Measurements from ENCODE around the gene GRXCR1.

GRXCR1 gene

DNA sequence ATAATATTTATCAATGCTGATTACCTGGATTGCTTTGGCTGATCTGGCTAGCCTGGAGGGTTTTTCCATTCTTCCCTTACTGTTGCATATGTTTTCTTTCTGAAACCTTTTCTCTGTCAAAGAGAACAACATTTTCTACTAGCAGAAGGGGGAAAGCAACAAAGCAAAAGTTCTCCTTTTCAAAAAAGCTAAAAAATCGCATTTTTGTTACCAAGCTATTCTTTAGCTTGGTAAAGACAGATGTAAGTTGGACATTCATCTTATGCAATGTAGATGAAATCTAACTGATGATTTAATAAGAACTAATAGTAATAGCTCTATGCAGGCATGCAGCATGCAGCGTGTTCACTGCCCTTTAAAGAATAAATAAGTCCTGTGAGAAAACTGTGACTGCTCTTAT is at the start of gene GRXCR1:
Gene GRXCR1 (plus strand): TSS at position 301 of the 400 bp plus-strand sequence. CDS start 554 bp downstream, outside the sequence.
- no peak for DNase-seq

DNA sequence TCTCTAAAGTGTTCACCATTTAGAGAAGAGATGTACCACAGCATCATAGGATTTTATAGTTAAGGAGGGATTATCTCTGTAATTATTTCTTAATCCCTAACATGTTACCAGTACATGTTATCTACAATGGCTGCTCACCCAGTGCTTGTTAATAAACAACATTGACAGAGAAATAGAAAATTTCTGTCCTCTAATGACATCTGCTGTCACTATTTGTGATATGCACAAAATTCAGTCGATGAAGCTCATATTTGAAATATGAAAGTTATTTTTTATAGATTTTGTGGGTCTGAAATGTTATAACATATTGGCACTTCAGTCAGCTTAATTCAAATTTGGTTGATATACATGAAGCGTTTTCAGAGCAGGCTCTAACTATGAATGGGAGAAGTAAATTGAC is 48.8 kb upstream of the GRXCR1 start:
- no peak for DNase-seq

DNA sequence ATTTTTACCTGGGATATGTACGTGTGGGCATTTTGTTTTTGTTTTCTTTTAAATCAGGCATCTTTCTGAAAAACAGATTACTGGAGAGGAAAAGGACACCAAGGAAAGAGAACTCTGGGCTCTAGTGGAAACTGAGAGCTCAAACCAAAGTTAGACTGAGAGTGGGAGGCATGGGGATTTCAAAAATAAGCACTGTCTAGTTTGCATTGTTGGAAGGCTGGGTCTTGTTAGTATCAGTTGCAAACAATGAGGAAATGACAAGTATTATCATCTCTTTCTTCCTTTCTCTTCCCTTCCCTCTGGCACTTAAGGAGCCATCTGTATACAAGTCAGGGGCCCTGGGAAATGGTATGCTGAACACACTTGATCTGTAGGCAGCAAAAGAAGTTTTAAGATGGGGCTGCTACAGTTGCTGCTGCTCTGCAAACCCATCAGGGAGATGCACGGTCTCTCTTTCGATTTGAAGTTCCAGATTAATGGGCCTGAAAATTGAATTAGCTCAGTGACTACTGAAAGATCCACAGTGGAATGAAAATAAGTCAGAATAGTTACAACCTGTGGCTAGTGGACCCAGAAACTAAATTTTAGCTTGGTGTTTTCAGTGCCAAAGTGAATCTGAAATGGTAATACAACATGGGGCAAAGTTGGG is 48.0 kb upstream of the GRXCR1 start:
- no peak for DNase-seq

DNA sequence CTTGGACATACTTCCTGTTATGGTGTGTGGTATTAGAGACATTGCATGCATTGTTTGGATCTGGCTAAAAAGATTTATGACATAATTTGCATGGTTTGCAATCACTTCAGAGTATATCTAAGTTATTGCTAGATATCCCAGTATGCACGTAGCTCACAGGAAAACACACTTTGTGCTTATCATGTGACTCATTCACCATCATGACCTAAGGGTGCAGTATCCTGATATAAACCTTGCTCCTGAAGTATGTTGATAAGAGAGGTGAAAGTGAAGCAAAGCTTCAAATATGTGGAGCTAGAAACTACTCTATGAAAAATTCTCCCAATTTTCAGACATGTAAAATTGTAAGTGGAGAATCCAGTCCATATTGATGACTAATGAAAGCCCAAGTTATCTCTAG is 46.9 kb upstream of the GRXCR1 start:
- DNase-seq: no peak

DNA sequence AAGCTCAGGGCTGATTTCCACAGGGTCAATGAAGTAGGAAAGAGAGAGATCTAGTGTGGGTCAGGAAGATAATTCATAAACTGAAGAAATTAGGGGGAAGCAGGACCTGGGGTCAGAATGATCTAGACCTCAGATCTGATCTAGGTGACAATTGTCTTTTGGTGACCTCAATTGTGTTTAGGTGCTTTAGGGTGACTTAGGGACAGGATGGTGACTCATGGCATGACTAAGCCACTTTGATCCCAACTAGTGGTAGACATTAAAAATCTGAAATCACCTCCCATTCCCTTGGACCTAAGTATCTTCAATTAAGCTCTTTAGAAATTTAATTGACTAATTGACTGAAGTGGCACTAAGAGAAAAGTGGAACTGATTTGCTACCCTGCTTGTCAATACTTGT is 36.7 kb upstream of the GRXCR1 start:
- DNase-seq: no peak

DNA sequence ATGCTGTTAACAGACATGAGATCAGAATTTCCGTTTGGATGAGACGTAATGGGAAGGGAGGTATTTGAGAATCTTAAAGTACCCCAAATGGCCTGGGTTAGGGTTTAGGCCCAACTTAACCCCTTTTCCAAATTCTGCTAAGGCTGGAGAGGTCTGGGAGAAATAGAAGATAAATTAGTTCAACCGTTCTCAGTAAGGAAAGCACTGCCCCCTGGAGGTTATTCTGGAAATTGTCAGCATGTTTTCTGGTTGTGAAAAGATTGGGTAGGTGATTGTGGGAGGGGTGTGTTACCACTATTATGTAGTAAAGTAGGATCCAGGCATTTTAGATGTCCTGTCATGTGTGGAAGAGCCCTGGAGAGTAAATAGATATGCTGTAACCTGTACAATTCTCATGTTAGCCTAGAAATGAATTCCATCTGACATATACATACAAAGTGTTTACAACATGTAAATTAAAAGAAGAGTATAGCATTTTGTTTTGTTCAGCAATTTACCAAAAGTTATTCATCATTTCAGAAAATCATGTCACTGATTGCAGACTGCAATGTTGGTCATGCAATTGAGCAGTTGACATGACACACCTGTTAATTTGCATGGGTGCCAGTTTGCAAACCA is 26.8 kb upstream of the GRXCR1 start:
- DNase-seq: peak; percentile 49

DNA sequence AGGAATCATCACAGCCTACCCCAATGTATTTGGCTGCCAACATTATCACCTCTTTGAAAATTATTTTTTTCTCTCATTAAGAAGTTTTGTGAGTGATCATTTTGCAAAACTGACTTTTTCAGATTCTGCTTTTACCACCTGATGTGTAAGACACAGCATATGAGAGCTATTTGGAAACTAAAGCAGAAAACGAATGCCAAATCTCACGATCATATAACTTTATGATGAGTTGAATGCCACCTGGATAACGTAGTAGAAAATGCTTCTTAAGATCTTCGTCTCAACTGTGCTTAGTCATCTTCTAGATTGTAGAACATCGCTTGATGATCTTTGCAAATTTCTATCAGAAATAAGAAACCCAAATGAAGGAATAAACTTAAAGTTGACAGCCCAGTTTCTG is 21.3 kb upstream of the GRXCR1 start:
- DNase-seq: no peak

DNA sequence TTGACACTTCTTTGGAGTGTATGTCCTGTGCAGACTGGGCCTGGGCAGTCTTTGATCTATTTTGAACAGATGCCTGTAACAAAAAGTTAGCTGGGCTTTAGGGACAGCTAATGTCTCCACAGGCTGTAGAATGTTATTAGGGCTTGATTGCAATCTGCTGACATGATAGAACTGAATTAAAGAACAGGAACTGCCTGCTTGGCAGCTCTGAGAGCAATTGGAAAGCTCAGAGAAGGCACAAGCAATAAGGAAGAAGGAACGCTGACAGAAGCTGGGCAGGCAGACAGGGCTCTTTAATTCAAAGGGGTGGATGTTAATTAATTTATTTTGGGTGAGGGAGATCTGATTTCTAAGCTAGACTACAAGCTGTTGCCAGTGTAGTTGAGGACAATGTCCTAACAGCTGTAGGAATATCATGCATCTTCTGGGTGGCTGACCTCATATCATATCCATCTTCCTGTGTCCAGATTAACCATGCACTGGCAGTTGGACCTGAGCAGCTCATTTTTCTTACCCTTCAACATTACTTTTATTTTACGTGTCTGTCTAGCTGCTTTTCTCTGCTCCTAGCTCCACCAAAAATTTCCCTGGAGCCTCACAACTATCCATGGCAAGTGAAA is 20.7 kb upstream of the GRXCR1 start:
- no peak for DNase-seq

DNA sequence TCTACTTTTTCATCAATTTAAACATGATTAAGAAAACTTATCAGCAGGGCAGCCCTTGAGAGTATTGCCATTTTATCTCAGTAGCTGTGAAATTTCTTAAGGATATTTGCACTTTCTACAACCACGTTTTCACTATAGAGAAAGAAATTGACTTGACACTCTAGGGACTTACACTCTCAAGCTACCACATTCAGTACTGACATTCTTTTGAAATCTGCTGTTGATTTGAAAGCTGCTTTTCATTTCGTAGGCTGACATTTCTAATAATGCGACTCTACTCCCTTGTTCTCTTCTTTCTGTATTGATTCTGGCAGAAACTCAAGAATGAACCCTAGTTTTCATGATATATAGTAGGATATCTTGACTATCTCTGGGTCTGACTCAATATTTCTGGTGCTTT is 13.7 kb upstream of the GRXCR1 start:
- DNase-seq: no peak

DNA sequence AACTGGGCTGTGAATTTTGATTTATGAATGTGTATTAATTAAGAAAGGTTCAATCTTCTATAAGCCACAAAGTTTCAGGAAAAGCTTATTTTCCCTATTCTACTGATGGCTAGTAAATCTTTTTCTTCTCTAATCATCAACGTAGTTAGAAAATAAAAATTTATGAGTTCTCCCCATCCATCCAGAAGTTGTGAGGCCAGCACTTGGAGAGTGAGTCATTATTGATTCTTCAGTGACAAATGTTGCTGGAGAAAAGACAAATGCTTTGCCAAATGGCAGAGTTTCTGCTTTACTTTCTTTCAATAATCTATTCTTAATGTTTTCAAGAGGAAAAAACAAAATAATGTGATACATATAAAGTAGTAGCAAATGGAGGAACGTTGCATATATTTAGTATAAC is 11.3 kb upstream of the GRXCR1 start:
- DNase-seq: no peak

DNA sequence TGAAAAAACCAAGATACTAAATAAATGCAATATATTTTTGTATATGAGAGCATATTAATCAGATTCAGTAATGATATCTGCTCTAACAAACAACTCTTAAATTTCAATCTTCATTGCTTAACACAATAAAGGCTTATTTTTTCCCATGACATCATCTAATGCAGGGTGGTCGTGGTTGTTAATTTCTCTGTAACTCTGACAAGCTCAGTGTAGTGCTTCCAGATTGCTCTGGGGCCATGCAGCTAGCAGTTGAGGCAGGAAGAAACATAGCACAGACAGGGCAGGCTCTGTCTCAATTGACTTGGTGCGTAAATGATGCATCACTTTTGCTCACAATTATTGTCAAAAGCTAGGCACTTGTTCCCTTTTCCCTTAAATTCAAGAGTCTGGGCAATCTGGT is 869 bp upstream of the GRXCR1 start:
- DNase-seq: no peak

DNA sequence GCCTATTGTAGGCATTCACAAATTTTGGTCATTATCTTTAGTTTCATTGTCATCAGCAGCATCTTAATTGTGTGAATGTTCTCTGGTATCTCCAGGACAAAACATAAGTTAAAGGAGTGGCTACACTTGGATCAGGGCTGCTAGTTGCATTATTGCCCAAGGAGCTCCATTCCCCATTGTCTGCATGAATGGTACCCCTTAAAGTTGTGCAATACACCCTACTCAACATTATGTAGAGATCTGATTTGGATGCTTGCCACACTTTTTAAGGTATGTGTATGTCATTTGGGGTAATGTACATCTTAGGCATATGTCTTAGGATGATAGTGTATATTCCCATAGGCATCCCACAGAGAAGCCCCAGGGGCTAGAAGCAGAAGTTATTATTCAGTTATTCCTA is 2.9 kb downstream of the GRXCR1 start:
- DNase-seq: no peak

DNA sequence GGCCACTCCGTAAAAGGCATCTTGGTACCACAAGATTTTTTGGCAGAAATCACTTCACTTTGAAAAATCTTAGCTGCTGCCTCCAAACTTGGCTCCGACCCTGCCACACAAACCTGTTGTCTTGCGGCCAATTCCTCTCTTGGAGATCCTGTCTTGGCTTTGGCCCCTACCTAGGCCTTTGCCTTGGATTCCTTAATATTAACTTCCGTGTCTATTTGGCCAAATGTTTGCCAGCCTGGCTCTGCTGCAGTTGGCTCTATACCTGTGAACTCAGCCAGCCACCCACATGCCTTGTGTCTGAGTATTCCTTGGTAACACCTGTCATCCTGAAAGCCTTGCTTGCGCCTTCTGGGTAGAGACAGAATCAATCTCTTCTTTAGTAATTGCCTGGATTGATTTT is 12.5 kb downstream of the GRXCR1 start:
- DNase-seq: no peak

DNA sequence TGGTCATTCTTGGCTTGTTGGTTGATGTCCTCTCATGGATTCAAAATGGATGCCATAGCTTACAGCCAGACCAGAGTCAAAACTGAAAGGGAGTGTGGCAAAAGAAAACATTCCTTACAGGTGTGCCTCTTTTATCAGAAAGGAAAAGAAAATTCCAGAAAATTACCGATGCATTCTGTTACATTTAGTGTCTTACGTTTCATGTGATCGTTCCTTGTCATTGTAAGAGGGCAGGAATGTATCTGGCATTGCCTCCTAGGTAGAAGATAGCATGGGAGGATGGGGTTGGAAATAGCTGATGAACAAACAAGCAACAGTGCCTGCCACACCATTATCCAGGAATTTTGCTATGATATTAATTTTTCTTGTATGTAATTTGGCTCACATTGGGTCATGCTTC is 13.1 kb downstream of the GRXCR1 start:
- no peak for DNase-seq

DNA sequence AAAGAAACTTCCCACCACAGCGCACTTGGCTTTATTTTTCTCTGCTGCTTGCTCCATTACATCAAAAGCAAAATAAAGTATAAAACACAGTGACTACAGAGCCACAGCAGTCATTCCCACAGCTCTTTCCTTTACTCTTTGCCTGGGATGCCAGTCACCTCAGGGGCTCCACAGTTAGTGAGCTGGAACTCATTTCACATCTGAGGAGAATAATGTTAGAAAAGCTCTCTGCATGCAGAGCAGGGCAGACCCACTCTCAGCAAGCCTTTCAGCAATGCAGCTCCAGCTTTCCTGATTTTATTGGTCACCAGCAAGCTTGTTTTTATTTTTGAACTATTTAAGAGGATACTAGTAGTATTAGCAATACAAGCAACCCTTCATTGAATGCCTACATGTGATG is 13.8 kb downstream of the GRXCR1 start:
- DNase-seq: no peak

DNA sequence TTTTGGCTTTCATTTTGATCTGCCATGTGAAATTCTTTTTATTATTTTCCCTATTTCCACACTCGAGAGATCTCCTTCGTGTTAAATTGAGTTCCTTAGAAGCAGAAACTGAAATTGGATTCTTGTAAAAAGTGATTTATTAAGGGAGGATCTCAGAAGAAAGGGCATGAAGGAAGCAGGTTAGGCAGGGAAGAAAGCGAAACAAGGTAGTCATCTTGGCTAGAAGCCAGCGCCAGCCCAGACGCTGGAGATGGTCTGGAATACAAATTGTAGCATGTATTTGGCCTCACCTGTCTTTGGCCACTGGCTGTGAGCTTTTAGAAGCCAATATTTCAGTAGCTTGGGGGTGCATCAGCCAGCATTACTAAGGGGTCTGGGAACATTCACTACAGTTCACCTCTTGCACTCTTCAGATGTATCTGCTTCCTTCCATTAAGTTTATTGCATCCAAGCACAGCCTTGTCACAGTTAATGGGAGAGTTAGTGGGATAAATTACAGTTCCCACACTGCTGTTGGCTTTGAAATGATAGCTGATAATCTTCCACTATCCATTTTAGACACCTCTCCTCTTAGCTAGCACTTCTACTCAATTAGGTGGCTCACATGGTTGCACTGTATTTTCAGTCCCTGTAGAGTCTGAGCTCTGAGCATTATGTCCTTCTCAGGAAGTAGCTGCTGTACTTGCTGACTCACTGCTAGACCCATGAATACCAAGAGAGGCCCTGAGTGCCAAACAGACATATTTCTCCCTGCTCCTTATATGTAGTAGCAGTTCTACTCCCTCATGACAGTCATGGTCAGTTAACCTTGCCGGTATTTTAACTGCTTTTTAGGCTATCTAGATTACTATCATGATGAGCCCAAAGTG is 14.6 kb downstream of the GRXCR1 start:
- no peak for DNase-seq

DNA sequence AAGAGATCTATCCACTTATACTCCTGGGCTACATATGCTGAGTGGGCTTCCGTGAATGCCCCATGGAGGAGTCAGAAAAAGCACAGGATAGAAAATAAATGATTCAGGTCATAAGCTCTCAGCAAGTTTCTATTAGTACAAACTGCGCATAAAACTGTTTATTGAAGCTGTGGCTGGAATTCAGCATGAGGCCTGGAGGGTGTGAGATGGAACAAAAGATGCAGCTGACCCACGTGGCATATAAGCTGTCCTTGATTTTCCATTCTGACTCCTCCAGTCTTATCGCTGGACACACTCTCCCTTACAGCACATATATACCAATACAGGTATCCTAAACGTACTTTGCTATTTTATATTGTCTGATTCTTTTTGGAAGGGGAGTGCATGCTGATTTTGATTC is 17.9 kb downstream of the GRXCR1 start:
- DNase-seq: no peak

DNA sequence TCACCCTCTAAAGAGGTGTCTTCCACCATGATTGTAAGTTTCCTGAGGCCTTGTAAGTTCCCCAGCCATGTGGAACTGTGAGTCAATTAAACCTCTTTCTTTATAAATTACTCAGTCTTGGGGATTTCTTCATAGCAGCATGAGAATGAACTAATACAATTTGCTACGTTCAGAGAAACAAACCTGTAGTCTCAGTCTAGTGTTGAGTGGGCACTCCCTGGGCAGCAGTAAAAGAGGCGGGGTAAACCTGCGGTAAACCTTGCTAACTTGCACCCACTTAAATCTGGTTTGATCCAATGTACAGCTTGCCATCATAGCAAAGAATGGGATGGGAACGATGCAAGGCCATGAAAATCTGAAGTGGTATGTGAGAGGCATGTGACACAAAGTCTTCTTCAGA is 22.4 kb downstream of the GRXCR1 start:
- no peak for DNase-seq

DNA sequence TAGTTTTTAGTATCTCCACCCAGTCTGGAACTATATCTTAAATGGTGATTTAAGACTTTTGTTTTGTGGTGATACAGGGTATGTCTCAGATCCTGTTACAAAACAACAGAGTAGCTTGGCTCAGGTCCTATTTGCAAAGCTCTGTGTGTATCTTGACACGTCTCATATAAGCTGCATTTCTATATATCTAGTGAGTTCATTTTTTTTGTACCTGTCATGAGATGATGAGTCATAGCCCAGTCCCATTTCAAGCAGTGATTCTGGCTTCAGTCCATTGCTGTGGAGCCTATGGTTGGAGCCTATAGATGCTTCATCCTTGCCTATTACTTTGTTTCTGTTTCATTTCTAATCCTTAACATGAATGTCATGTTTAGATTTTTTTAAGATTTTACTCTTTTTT is 23.0 kb downstream of the GRXCR1 start:
- DNase-seq: no peak

DNA sequence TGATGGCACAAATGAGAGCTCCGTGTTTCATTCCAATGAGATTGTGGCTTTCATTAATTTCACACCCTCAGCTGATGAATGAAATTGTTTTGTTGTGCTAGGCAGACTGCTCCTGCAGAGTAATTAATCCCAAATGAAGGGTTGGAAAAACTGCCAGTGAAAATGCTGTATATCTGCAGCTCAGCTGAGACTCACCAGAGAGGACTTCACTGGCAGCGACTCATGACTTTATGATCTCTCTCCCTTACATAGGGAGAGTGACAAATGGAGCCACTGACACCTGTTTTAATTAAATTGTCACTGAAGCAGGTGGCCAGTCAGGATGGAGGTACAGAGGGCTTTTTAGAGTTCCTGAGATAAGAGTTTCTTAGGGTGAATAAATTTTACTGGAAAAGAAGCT is 24.8 kb downstream of the GRXCR1 start:
- DNase-seq: no peak

DNA sequence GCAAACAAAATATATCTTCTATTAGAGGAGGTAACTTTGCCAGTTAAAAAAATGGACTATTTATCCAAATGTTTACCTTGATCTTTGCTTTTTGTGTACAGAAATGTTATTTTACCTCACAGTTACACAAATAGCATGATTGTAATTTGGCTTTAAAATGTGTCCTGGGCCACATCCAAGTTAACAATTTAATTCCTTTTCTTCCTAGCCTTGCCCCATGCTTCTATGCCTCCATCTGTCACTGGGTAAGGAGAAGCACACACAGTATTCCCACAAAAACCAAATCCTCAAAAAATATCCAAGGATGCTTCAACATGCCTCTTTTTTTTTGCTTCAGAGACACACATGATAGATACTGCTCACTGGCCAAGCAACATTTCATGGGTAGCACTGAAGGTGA is 30.9 kb downstream of the GRXCR1 start:
- DNase-seq: no peak

DNA sequence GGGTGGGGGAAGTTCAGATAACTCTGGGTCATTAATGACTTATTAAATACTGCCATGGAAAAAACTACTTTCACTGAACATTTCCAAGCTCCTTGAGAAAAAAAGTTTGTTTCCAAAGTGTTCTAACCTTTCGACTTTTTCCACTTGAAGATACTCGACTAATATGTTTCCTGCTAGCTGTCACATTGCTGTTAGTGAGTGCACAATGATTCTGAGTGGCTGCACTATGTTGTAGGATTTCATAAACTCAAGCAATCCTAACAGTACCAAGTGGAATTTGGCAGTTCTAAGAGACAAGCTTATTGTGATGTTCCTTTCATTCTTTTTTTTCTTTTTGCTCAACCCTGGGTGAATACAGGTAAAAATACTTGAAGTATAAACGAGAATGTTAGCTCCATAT is 33.4 kb downstream of the GRXCR1 start:
- no peak for DNase-seq

DNA sequence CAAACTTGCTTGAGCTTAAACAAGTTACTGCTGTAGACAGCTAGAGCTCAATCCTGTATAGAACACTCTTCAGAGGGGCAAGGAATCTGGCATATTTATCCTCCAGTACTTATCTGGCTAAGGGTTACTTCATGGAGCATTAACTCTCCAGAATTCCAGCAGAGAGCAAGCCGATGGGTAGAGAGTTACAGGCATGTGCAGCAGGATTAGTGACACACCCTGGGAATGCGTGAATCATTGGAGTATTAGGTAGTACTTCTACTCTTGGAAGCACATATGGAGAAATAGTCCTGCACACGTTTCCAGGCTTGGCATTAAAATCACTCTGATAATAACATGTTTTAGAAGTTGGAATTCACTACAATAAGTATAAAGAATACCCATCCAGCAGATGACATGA is 35.4 kb downstream of the GRXCR1 start:
- no peak for DNase-seq

DNA sequence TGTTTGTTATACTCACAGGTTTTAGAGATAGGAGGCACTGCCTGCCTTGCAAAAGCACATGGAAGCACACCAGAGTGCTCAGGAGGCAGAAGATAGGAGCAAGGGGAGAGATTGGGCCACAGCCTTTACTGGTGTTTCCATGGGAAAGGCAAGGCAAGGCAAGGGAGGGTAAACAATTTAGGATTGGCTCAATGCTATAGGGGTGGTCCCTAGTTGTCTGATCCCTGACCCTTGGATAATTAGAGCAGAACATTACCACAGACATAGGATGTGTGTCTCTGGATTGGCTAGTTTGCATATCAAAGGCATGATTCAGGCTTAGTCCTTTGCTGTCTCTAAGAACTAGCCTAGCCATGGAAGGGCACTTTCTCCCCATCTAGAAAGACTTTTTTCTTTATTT is 36.1 kb downstream of the GRXCR1 start:
- no peak for DNase-seq
